Measurements from ENCODE around the gene MORN5. TPM values are rescaled to one million over a fixed set of nuclear protein-coding genes. Genes with fewer than 3 reads are reported as not detected.

The MORN5 gene
- total and polyA plus RNA-seq, 2 experiments from 2014 or later: not detected

GRCh38 chr9:122197426-122197825 lies 37.7 kb downstream of the MORN5 start:
- Histone ChIP-seq H3K27ac (ENCODE audit: low read depth) (no peak overlapping the region), H3K9me2 (ENCODE audit: insufficient read depth) (no peaks in the 10 kb centered on the region), H2AFZ (no peak overlapping the region), H3K79me2 (replicated peaks; ENCODE audit: insufficient read depth) (no peaks in the 10 kb centered on the region), H3K4me3 (no peak overlapping the region), H3K27me3 (ENCODE audit: insufficient read depth) (no peaks in the 10 kb centered on the region), H3K36me3 (ENCODE audit: insufficient read depth) (no peaks in the 10 kb centered on the region), H3K4me1 (ENCODE audit: insufficient read depth) (peaks cover 4% of the 10 kb centered on the region; the same call in 1 of the 2 replicates), H3F3A (replicated peaks; ENCODE audit: low read depth) (no peaks in the 10 kb centered on the region), H3K4me2 (no peak overlapping the region), H4K20me1 (replicated peaks; ENCODE audit: insufficient read depth) (no peaks in the 10 kb centered on the region)
- Mint-ChIP-seq H3K9me3 (no peaks in the 10 kb centered on the region; the same call in 2 of the 3 replicates), H3K4me1 (peaks cover 12% of the 10 kb centered on the region), H3K27me3 (ENCODE audit: insufficient read depth, low read depth, poor library complexity) (peaks cover 4% of the 10 kb centered on the region), H3K27ac (no peak overlapping the region), H3K4me3 (no peak overlapping the region), H3K36me3 (ENCODE audit: low read depth) (no peaks in the 10 kb centered on the region)
- DNase-seq (ENCODE audit: low spot score) (peak; percentile 8), ATAC-seq (peak; percentile 47)
- TF ChIP-seq JUNB (IDR thresholded peaks at IDR 0.05; ENCODE audit: unreplicated experiment): no peak
- TF ChIP-seq ZNF114 (CRISPR knock-in tag; IDR thresholded peaks at IDR 0.05): no peak
- no peak for TF ChIP-seq ZNF462 (CRISPR knock-in tag; IDR thresholded peaks at IDR 0.05)
- no peak for TF ChIP-seq EZH2 (IDR thresholded peaks at IDR 0.05; ENCODE audit: low read depth, unreplicated experiment)
- TF ChIP-seq STAT1 (IDR thresholded peaks at IDR 0.05; ENCODE audit: unreplicated experiment): no peak
- no peak for TF ChIP-seq CTCF (conservative IDR thresholded peaks at IDR 0.05; ENCODE audit: low read depth in 2 of 2)
- TF ChIP-seq NANOG (IDR thresholded peaks at IDR 0.05; ENCODE audit: borderline replicate concordance): no peak
- no peak for TF ChIP-seq POLR2AphosphoS5 (IDR thresholded peaks at IDR 0.05; ENCODE audit: low read depth)
- TF ChIP-seq CREB1 (CRISPR knock-in tag; IDR thresholded peaks at IDR 0.05; ENCODE audit: low read depth): no peak
